ENCODE data around the gene CLIC5.

DNA sequence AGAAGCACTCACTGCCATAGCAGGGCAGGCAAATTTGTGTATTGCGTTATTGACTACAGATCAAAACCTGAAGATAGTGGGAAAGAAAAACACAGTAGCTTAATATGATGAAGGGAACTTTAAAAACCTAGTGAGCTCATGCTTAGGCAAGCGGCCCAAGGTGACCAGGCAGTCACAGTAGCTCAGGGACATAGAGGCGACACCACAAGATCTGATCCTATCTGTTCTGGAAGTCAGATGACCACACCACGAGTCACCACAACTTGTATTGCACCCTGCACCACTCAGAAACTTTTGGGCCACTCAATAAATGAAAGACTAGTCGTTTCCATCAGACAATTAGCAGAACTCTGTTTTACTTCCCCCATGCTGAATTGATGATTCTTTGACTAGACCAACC is 4.9 kb downstream of the CLIC5 start:
- TF ChIP-seq, protein P1, sequence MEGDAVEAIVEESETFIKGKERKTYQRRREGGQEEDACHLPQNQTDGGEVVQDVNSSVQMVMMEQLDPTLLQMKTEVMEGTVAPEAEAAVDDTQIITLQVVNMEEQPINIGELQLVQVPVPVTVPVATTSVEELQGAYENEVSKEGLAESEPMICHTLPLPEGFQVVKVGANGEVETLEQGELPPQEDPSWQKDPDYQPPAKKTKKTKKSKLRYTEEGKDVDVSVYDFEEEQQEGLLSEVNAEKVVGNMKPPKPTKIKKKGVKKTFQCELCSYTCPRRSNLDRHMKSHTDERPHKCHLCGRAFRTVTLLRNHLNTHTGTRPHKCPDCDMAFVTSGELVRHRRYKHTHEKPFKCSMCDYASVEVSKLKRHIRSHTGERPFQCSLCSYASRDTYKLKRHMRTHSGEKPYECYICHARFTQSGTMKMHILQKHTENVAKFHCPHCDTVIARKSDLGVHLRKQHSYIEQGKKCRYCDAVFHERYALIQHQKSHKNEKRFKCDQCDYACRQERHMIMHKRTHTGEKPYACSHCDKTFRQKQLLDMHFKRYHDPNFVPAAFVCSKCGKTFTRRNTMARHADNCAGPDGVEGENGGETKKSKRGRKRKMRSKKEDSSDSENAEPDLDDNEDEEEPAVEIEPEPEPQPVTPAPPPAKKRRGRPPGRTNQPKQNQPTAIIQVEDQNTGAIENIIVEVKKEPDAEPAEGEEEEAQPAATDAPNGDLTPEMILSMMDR (IDR thresholded peaks at IDR 0.05; ENCODE audit: low read length), result no peak
- TF ChIP-seq EZH2 (IDR thresholded peaks at IDR 0.05; ENCODE audit: borderline replicate concordance, low read length), result no peak
